Right renal cortex interstitium (tissue), 3 donors: Measurements from ENCODE around the gene MTUS2. TPM values are rescaled to one million over a fixed set of nuclear protein-coding genes. Genes with fewer than 3 reads are reported as not detected.
"Not testable (repeated sequence)": the region's sequence is repeated elsewhere in the genome, so short reads cannot be mapped to it uniquely, and the experiment has no call there.

ENCODE experiments used
- DNase-seq, 3 donors: peaks; one replicate each; pipeline ENCODE4 v3.0.0-alpha.2; 2013; ENCODE audit warnings: low read depth in 3 of 3, low spot score in 2 of 3
- polyA plus RNA-seq, 3 donors: library from polyadenylated mRNA; unstranded; fragments of 120-200 nt; gene quantifications; one replicate each; pipeline ENCODE4 v1.2.1, GENCODE V29; 2013; ENCODE audit not compliant: insufficient read length in 3 of 3

MTUS2 gene
- polyA plus RNA-seq, 3 donors, result 0.47 to 1.1 (median 1.0) TPM

GRCh38 chr13:29156136-29156535 lies 336.0 kb downstream of the MTUS2 start:
- DNase-seq, result no peak

- DNase-seq, result no peak
These were observed 339.7 kb downstream of the MTUS2 start for GRCh38 chr13:29159871-29160270.

- DNase-seq, result no peak
These were observed 340.7 kb downstream of the MTUS2 start for GRCh38 chr13:29160862-29161261.

- DNase-seq, result no peak
These were observed 341.5 kb downstream of the MTUS2 start for GRCh38 chr13:29161676-29162075.

GRCh38 chr13:29162638-29163235 lies 342.6 kb downstream of the MTUS2 start:
- DNase-seq, result no peak

GRCh38 chr13:29164116-29164515 lies 344.0 kb downstream of the MTUS2 start:
- DNase-seq, result no peak

GRCh38 chr13:29165216-29165615 lies 345.1 kb downstream of the MTUS2 start:
- no peak for DNase-seq

- no peak for DNase-seq
These were observed 345.7 kb downstream of the MTUS2 start for GRCh38 chr13:29165840-29166239.

GRCh38 chr13:29170436-29171082 lies 350.4 kb downstream of the MTUS2 start:
- peak in 1 of 3 donors; percentile 33 for DNase-seq

- no peak for DNase-seq
These were observed 351.1 kb downstream of the MTUS2 start for GRCh38 chr13:29171244-29171643.

GRCh38 chr13:29174093-29174492 lies 354.0 kb downstream of the MTUS2 start:
- DNase-seq, result no peak

- no peak for DNase-seq
These were observed 355.2 kb downstream of the MTUS2 start for GRCh38 chr13:29175250-29175873.

GRCh38 chr13:29180055-29180454 lies 359.9 kb downstream of the MTUS2 start:
- no peak for DNase-seq

- no peak for DNase-seq
These were observed 362.1 kb downstream of the MTUS2 start for GRCh38 chr13:29182216-29182615.

- DNase-seq, result no peak
These were observed 365.8 kb downstream of the MTUS2 start for GRCh38 chr13:29185926-29186325.

GRCh38 chr13:29187584-29187983 lies 367.4 kb downstream of the MTUS2 start:
- DNase-seq, result no peak

GRCh38 chr13:29190298-29190697 lies 370.2 kb downstream of the MTUS2 start:
- no peak for DNase-seq

GRCh38 chr13:29193083-29193482 lies 372.9 kb downstream of the MTUS2 start:
- no peak for DNase-seq

- no peak for DNase-seq
These were observed 375.3 kb downstream of the MTUS2 start for GRCh38 chr13:29195456-29195855.

GRCh38 chr13:29196409-29197074 lies 376.4 kb downstream of the MTUS2 start:
- DNase-seq, result no peak

- DNase-seq, result not testable (repeated sequence)
These were observed 382.6 kb downstream of the MTUS2 start for GRCh38 chr13:29202753-29203152.

- DNase-seq, result no peak
These were observed 384.5 kb downstream of the MTUS2 start for GRCh38 chr13:29204651-29205050.
